ENCODE data around the gene LONRF3.
"Not testable (repeated sequence)": the region's sequence is repeated elsewhere in the genome, so short reads cannot be mapped to it uniquely, and the experiment has no call there.

LONRF3 gene

GRCh38 chrX:119009071-119009470 is 34.7 kb downstream of the LONRF3 start:
- no peak overlapping the region for H3K4me3 ChIP-seq (ENCODE audit: low read depth in 1 of 2, low read length in 2 of 2)
- H3K9me3 ChIP-seq (ENCODE audit: control insufficient read depth in 1 of 2, low read length in 2 of 2), result no peaks in the 10 kb centered on the region
- H3K27me3 ChIP-seq (ENCODE audit: control insufficient read depth in 1 of 2, insufficient read depth in 2 of 2, low read length in 2 of 2), result no peaks in the 10 kb centered on the region
- no peaks in the 10 kb centered on the region for H3K4me1 ChIP-seq (ENCODE audit: control insufficient read depth in 1 of 2, insufficient read depth in 2 of 2, low read length in 2 of 2)
- no peak overlapping the region for H3K27ac ChIP-seq (ENCODE audit: low read depth, low read length)
- H3K9ac ChIP-seq (ENCODE audit: low read depth in 1 of 2, low read length in 2 of 2), result no peak overlapping the region
- peaks cover 0 to 15% of the 10 kb centered on the region in 2 donors for H3K36me3 ChIP-seq (ENCODE audit: control insufficient read depth in 1 of 2, insufficient read depth in 2 of 2, low read length in 2 of 2)

GRCh38 chrX:119010491-119010890 is 36.1 kb downstream of the LONRF3 start:
- H3K27ac ChIP-seq (ENCODE audit: low read depth, low read length), result no peak overlapping the region
- H3K9me3 ChIP-seq (ENCODE audit: control insufficient read depth in 1 of 2, low read length in 2 of 2), result no peaks in the 10 kb centered on the region
- no peak overlapping the region for H3K4me3 ChIP-seq (ENCODE audit: low read depth in 1 of 2, low read length in 2 of 2)
- H3K27me3 ChIP-seq (ENCODE audit: control insufficient read depth in 1 of 2, insufficient read depth in 2 of 2, low read length in 2 of 2), result no peaks in the 10 kb centered on the region
- no peaks in the 10 kb centered on the region for H3K4me1 ChIP-seq (ENCODE audit: control insufficient read depth in 1 of 2, insufficient read depth in 2 of 2, low read length in 2 of 2)
- no peak overlapping the region for H3K9ac ChIP-seq (ENCODE audit: low read depth in 1 of 2, low read length in 2 of 2)
- H3K36me3 ChIP-seq (ENCODE audit: control insufficient read depth in 1 of 2, insufficient read depth in 2 of 2, low read length in 2 of 2), result peaks cover 0 to 15% of the 10 kb centered on the region in 2 donors

GRCh38 chrX:119013164-119013563 is 38.7 kb downstream of the LONRF3 start:
- no peaks in the 10 kb centered on the region for H3K4me1 ChIP-seq (ENCODE audit: control insufficient read depth in 1 of 2, insufficient read depth in 2 of 2, low read length in 2 of 2)
- no peak overlapping the region for H3K9ac ChIP-seq (ENCODE audit: low read depth in 1 of 2, low read length in 2 of 2)
- H3K9me3 ChIP-seq (ENCODE audit: control insufficient read depth in 1 of 2, low read length in 2 of 2), result no peaks in the 10 kb centered on the region
- peaks cover 4 to 19% of the 10 kb centered on the region in 2 donors for H3K36me3 ChIP-seq (ENCODE audit: control insufficient read depth in 1 of 2, insufficient read depth in 2 of 2, low read length in 2 of 2)
- no peak overlapping the region for H3K4me3 ChIP-seq (ENCODE audit: low read depth in 1 of 2, low read length in 2 of 2)
- no peaks in the 10 kb centered on the region for H3K27me3 ChIP-seq (ENCODE audit: control insufficient read depth in 1 of 2, insufficient read depth in 2 of 2, low read length in 2 of 2)
- no peak overlapping the region for H3K27ac ChIP-seq (ENCODE audit: low read depth, low read length)

GRCh38 chrX:119015407-119016237 is 41.2 kb downstream of the LONRF3 start:
- H3K27me3 ChIP-seq (ENCODE audit: control insufficient read depth in 1 of 2, insufficient read depth in 2 of 2, low read length in 2 of 2), result no peaks in the 10 kb centered on the region
- peaks cover 4 to 14% of the 10 kb centered on the region in 2 donors for H3K36me3 ChIP-seq (ENCODE audit: control insufficient read depth in 1 of 2, insufficient read depth in 2 of 2, low read length in 2 of 2)
- no peak overlapping the region for H3K9ac ChIP-seq (ENCODE audit: low read depth in 1 of 2, low read length in 2 of 2)
- no peak overlapping the region for H3K4me3 ChIP-seq (ENCODE audit: low read depth in 1 of 2, low read length in 2 of 2)
- H3K4me1 ChIP-seq (ENCODE audit: control insufficient read depth in 1 of 2, insufficient read depth in 2 of 2, low read length in 2 of 2), result no peaks in the 10 kb centered on the region
- no peak overlapping the region for H3K27ac ChIP-seq (ENCODE audit: low read depth, low read length)
- no peaks in the 10 kb centered on the region for H3K9me3 ChIP-seq (ENCODE audit: control insufficient read depth in 1 of 2, low read length in 2 of 2)

- peaks cover 4 to 14% of the 10 kb centered on the region in 2 donors for H3K36me3 ChIP-seq (ENCODE audit: control insufficient read depth in 1 of 2, insufficient read depth in 2 of 2, low read length in 2 of 2)
- H3K4me1 ChIP-seq (ENCODE audit: control insufficient read depth in 1 of 2, insufficient read depth in 2 of 2, low read length in 2 of 2), result no peaks in the 10 kb centered on the region
- no peak overlapping the region for H3K9ac ChIP-seq (ENCODE audit: low read depth in 1 of 2, low read length in 2 of 2)
- no peak overlapping the region for H3K4me3 ChIP-seq (ENCODE audit: low read depth in 1 of 2, low read length in 2 of 2)
- no peaks in the 10 kb centered on the region for H3K9me3 ChIP-seq (ENCODE audit: control insufficient read depth in 1 of 2, low read length in 2 of 2)
- no peaks in the 10 kb centered on the region for H3K27me3 ChIP-seq (ENCODE audit: control insufficient read depth in 1 of 2, insufficient read depth in 2 of 2, low read length in 2 of 2)
- H3K27ac ChIP-seq (ENCODE audit: low read depth, low read length), result no peak overlapping the region
Measured at GRCh38 chrX:119017077-119017476, 42.7 kb downstream of the LONRF3 start.

GRCh38 chrX:119025900-119026299 is 51.5 kb downstream of the LONRF3 start:
- Histone ChIP-seq H3K27me3 (ENCODE audit: control insufficient read depth in 1 of 2, insufficient read depth in 2 of 2, low read length in 2 of 2) (no peaks in the 10 kb centered on the region), H3K27ac (ENCODE audit: low read depth, low read length) (no peak overlapping the region), H3K4me3 (ENCODE audit: low read depth in 1 of 2, low read length in 2 of 2) (no peak overlapping the region), H3K36me3 (ENCODE audit: control insufficient read depth in 1 of 2, insufficient read depth in 2 of 2, low read length in 2 of 2) (no peaks in the 10 kb centered on the region), H3K9me3 (ENCODE audit: control insufficient read depth in 1 of 2, low read length in 2 of 2) (no peaks in the 10 kb centered on the region), H3K9ac (ENCODE audit: low read depth in 1 of 2, low read length in 2 of 2) (no peak overlapping the region), H3K4me1 (ENCODE audit: control insufficient read depth in 1 of 2, insufficient read depth in 2 of 2, low read length in 2 of 2) (no peaks in the 10 kb centered on the region)

GRCh38 chrX:119026344-119026743 is 51.9 kb downstream of the LONRF3 start:
- H3K4me3 ChIP-seq (ENCODE audit: low read depth in 1 of 2, low read length in 2 of 2); H3K27ac ChIP-seq (ENCODE audit: low read depth, low read length); H3K27me3 ChIP-seq (ENCODE audit: control insufficient read depth in 1 of 2, insufficient read depth in 2 of 2, low read length in 2 of 2); H3K36me3 ChIP-seq (ENCODE audit: control insufficient read depth in 1 of 2, insufficient read depth in 2 of 2, low read length in 2 of 2); H3K9me3 ChIP-seq (ENCODE audit: control insufficient read depth in 1 of 2, low read length in 2 of 2); H3K4me1 ChIP-seq (ENCODE audit: control insufficient read depth in 1 of 2, insufficient read depth in 2 of 2, low read length in 2 of 2); H3K9ac ChIP-seq (ENCODE audit: low read depth in 1 of 2, low read length in 2 of 2): not testable (repeated sequence)

- H3K9me3 ChIP-seq (ENCODE audit: control insufficient read depth in 1 of 2, low read length in 2 of 2); H3K27ac ChIP-seq (ENCODE audit: low read depth, low read length); H3K9ac ChIP-seq (ENCODE audit: low read depth in 1 of 2, low read length in 2 of 2); H3K4me1 ChIP-seq (ENCODE audit: control insufficient read depth in 1 of 2, insufficient read depth in 2 of 2, low read length in 2 of 2); H3K27me3 ChIP-seq (ENCODE audit: control insufficient read depth in 1 of 2, insufficient read depth in 2 of 2, low read length in 2 of 2); H3K4me3 ChIP-seq (ENCODE audit: low read depth in 1 of 2, low read length in 2 of 2); H3K36me3 ChIP-seq (ENCODE audit: control insufficient read depth in 1 of 2, insufficient read depth in 2 of 2, low read length in 2 of 2): not testable (repeated sequence)
Measured at GRCh38 chrX:119027960-119028732, 53.7 kb downstream of the LONRF3 start.

GRCh38 chrX:119028733-119029330 is 54.4 kb downstream of the LONRF3 start:
- Histone ChIP-seq H3K27me3 (ENCODE audit: control insufficient read depth in 1 of 2, insufficient read depth in 2 of 2, low read length in 2 of 2) (no peaks in the 10 kb centered on the region), H3K4me3 (ENCODE audit: low read depth in 1 of 2, low read length in 2 of 2) (no peak overlapping the region), H3K9ac (ENCODE audit: low read depth in 1 of 2, low read length in 2 of 2) (no peak overlapping the region), H3K36me3 (ENCODE audit: control insufficient read depth in 1 of 2, insufficient read depth in 2 of 2, low read length in 2 of 2) (no peaks in the 10 kb centered on the region), H3K4me1 (ENCODE audit: control insufficient read depth in 1 of 2, insufficient read depth in 2 of 2, low read length in 2 of 2) (no peaks in the 10 kb centered on the region), H3K9me3 (ENCODE audit: control insufficient read depth in 1 of 2, low read length in 2 of 2) (no peaks in the 10 kb centered on the region), H3K27ac (ENCODE audit: low read depth, low read length) (no peak overlapping the region)

- not testable (repeated sequence) for H3K9ac ChIP-seq (ENCODE audit: low read depth in 1 of 2, low read length in 2 of 2); H3K4me3 ChIP-seq (ENCODE audit: low read depth in 1 of 2, low read length in 2 of 2); H3K27me3 ChIP-seq (ENCODE audit: control insufficient read depth in 1 of 2, insufficient read depth in 2 of 2, low read length in 2 of 2); H3K9me3 ChIP-seq (ENCODE audit: control insufficient read depth in 1 of 2, low read length in 2 of 2); H3K4me1 ChIP-seq (ENCODE audit: control insufficient read depth in 1 of 2, insufficient read depth in 2 of 2, low read length in 2 of 2); H3K36me3 ChIP-seq (ENCODE audit: control insufficient read depth in 1 of 2, insufficient read depth in 2 of 2, low read length in 2 of 2); H3K27ac ChIP-seq (ENCODE audit: low read depth, low read length)
Measured at GRCh38 chrX:119029656-119030055, 55.2 kb downstream of the LONRF3 start.

Data from duodenal mucosa (tissue), 2 donors.